DMS 273 treated with DMSO at 0.1 percent for 48 hours (cell line): ENCODE data around the gene HDAC4.

Source experiments
- DNase-seq: peaks from one replicate; lab custom pipeline; 2025; lab: John Stamatoyannopoulos, UW

Gene HDAC4

GRCh38 chr2:239368906-239369552 lies 31.8 kb downstream of the HDAC4 start:
- no peak for DNase-seq

- DNase-seq = no peak
Observed at GRCh38 chr2:239368321-239368720, 32.5 kb downstream of the HDAC4 start.

- DNase-seq = no peak
Observed at GRCh38 chr2:239366740-239367139, 34.1 kb downstream of the HDAC4 start.

- no peak for DNase-seq
Observed at GRCh38 chr2:239365782-239366435, 34.9 kb downstream of the HDAC4 start.

GRCh38 chr2:239365071-239365781 lies 35.6 kb downstream of the HDAC4 start:
- no peak for DNase-seq

GRCh38 chr2:239363946-239364637 lies 36.7 kb downstream of the HDAC4 start:
- DNase-seq = no peak

GRCh38 chr2:239362507-239362906 lies 38.3 kb downstream of the HDAC4 start:
- no peak for DNase-seq

GRCh38 chr2:239361311-239361642 lies 39.5 kb downstream of the HDAC4 start:
- no peak for DNase-seq

- no peak for DNase-seq
Observed at GRCh38 chr2:239360421-239361310, 40.2 kb downstream of the HDAC4 start.

GRCh38 chr2:239360008-239360407 lies 40.8 kb downstream of the HDAC4 start:
- no peak for DNase-seq

GRCh38 chr2:239359196-239359912 lies 41.5 kb downstream of the HDAC4 start:
- DNase-seq = no peak

GRCh38 chr2:239358062-239358754 lies 42.6 kb downstream of the HDAC4 start:
- no peak for DNase-seq

- no peak for DNase-seq
Observed at GRCh38 chr2:239355724-239356123, 45.1 kb downstream of the HDAC4 start.

- DNase-seq = no peak
Observed at GRCh38 chr2:239355139-239355538, 45.7 kb downstream of the HDAC4 start.

GRCh38 chr2:239354791-239355136 lies 46.1 kb downstream of the HDAC4 start:
- no peak for DNase-seq

- no peak for DNase-seq
Observed at GRCh38 chr2:239354132-239354790, 46.6 kb downstream of the HDAC4 start.

- no peak for DNase-seq
Observed at GRCh38 chr2:239353692-239354091, 47.1 kb downstream of the HDAC4 start.

- DNase-seq = no peak
Observed at GRCh38 chr2:239351687-239352086, 49.1 kb downstream of the HDAC4 start.

GRCh38 chr2:239349453-239350135 lies 51.2 kb downstream of the HDAC4 start:
- DNase-seq = no peak
